Endodermal cell (in vitro differentiated cells): ENCODE results near the gene OST4. TPM values are rescaled to one million over a fixed set of nuclear protein-coding genes. Genes with fewer than 3 reads are reported as not detected.

Source experiments
- DNase-seq: peaks from one replicate; pipeline ENCODE4 v3.0.0-alpha.2; 2017
- H3K27ac ChIP-seq: 2 replicates; pipeline ENCODE4 v1.5.1; 2013; ENCODE audit warnings: mild to moderate bottlenecking, low read depth, low read length, moderate library complexity
- H3K27me3 ChIP-seq: 2 replicates; pipeline ENCODE4 v1.6.1; 2013; ENCODE audit warnings: mild to moderate bottlenecking, low read length, moderate library complexity; ENCODE audit not compliant: insufficient read depth, control insufficient read depth, poor library complexity, severe bottlenecking
- H3K36me3 ChIP-seq: 2 replicates; pipeline ENCODE4 v1.7.0; 2013; ENCODE audit warnings: mild to moderate bottlenecking, low read length, moderate library complexity; ENCODE audit not compliant: control insufficient read depth, insufficient read depth
- H3K4me1 ChIP-seq: one replicate; pipeline ENCODE4 v1.7.0; 2013; ENCODE audit warnings: low read length; ENCODE audit not compliant: control insufficient read depth, insufficient read depth
- H3K4me3 ChIP-seq: 2 replicates; pipeline ENCODE4 v1.5.1; 2013; ENCODE audit warnings: mild to moderate bottlenecking, low read length, moderate library complexity
- H3K9ac ChIP-seq: 2 replicates; pipeline ENCODE4 v1.6.1; 2013; ENCODE audit warnings: mild to moderate bottlenecking, low read length, moderate library complexity; ENCODE audit not compliant: poor library complexity, severe bottlenecking; ENCODE audit errors: extremely low read depth
- H3K9me3 ChIP-seq: 2 replicates; pipeline ENCODE4 v1.6.1; 2013; ENCODE audit warnings: mild to moderate bottlenecking, low read length, moderate library complexity; ENCODE audit not compliant: control insufficient read depth
- H3K27ac Mint-ChIP-seq: 2 replicates; pipeline ENCODE4 v1.8.0; 2020; ENCODE audit warnings: mixed read lengths
- H3K27me3 Mint-ChIP-seq: 2 replicates; pipeline ENCODE4 v1.8.0; 2021; ENCODE audit warnings: mild to moderate bottlenecking, mixed read lengths; ENCODE audit not compliant: insufficient read depth
- H3K36me3 Mint-ChIP-seq: 2 replicates; pipeline ENCODE4 v1.8.0; 2020; ENCODE audit warnings: low read depth, mixed read lengths
- H3K4me1 Mint-ChIP-seq: 2 replicates; pipeline ENCODE4 v1.8.0; 2020; ENCODE audit warnings: mixed read lengths
- H3K4me3 Mint-ChIP-seq: 2 replicates; pipeline ENCODE4 v1.8.0; 2020; ENCODE audit warnings: mild to moderate bottlenecking, moderate library complexity, mixed read lengths
- H3K9me3 Mint-ChIP-seq: 2 replicates; pipeline ENCODE4 v1.8.0; 2020; ENCODE audit warnings: mild to moderate bottlenecking, mixed read lengths
- CTCF ChIP-seq: fragments of 200-600 bp; sonication (generic); conservative IDR thresholded peaks from 2 replicates; pipeline ENCODE4 v1.5.0; 2021; ENCODE audit warnings: antibody characterized with exemption, mild to moderate bottlenecking
- WGBS, 2 experiments: methylation state at CpG; one replicate each; pipeline versions ENCODE4 v1.1.5 to v1.1.7; 2013; ENCODE audit warnings: missing lambda C conversion rate in 2 of 2, mixed read lengths in 1 of 2; ENCODE audit not compliant: insufficient coverage in 1 of 2, insufficient read length in 1 of 2; 5-methylcytosine and 5-hydroxymethylcytosine counted together
- total RNA-seq, 2 donors: library from RNA; stranded (reverse); fragmentation: NEBNext Ultra II Directional in 1 of 2; extraction: Animal tissue kit (Norgen Biotek cat#: 25700) in 1 of 2; gene quantifications; 2 replicates in 1 of 2; 3 replicates in 1 of 2; pipeline ENCODE4 v1.2.1, GENCODE V29; 2021

OST4 gene
- total RNA-seq, 2 donors from 2014 or later = 290 to 311 TPM

GRCh38 chr2:27049422-27050280 is 21.8 kb downstream of the OST4 start:
- H3K36me3 ChIP-seq = peaks cover 8% of the 10 kb centered on the region
- H3K27ac ChIP-seq = no peak overlapping the region
- Mint-ChIP-seq H3K4me1 (peaks cover 24% of the 10 kb centered on the region), H3K27ac (peak overlapping the region; percentile 96), H3K4me3 (peak overlapping the region; percentile 90), H3K27me3 (no peaks in the 10 kb centered on the region), H3K36me3 (peaks cover 14% of the 10 kb centered on the region), H3K9me3 (peaks cover 2% of the 10 kb centered on the region)
- no peaks in the 10 kb centered on the region for H3K9me3 ChIP-seq
- peak; percentile 52 for DNase-seq
- no peaks in the 10 kb centered on the region for H3K27me3 ChIP-seq
- no peak for TF ChIP-seq CTCF
- peak overlapping the region; percentile 49 for H3K9ac ChIP-seq
- peaks cover 11% of the 10 kb centered on the region for H3K4me1 ChIP-seq
- 9 to 14% methylated on average over 29 to 52 of the region's 52 CpGs for WGBS, 2 experiments
- H3K4me3 ChIP-seq = peak overlapping the region; percentile 96

GRCh38 chr2:27042985-27043634 is 28.3 kb downstream of the OST4 start:
- Mint-ChIP-seq H3K9me3 (no peaks in the 10 kb centered on the region), H3K4me1 (no peaks in the 10 kb centered on the region), H3K27ac (no peak overlapping the region), H3K4me3 (no peak overlapping the region), H3K36me3 (peaks cover 37% of the 10 kb centered on the region), H3K27me3 (no peaks in the 10 kb centered on the region)
- no peaks in the 10 kb centered on the region for H3K9me3 ChIP-seq
- H3K9ac ChIP-seq = no peak overlapping the region
- WGBS, 2 experiments = 93 to 95% methylated on average over 7 of the region's 7 CpGs
- H3K27me3 ChIP-seq = no peaks in the 10 kb centered on the region
- H3K4me1 ChIP-seq = no peaks in the 10 kb centered on the region
- TF ChIP-seq CTCF = no peak
- no peak overlapping the region for H3K27ac ChIP-seq
- no peak overlapping the region for H3K4me3 ChIP-seq
- DNase-seq = no peak
- peaks cover 34% of the 10 kb centered on the region for H3K36me3 ChIP-seq

GRCh38 chr2:27042159-27042661 is 29.2 kb downstream of the OST4 start:
- H3K36me3 Mint-ChIP-seq = peaks cover 44% of the 10 kb centered on the region
- Histone ChIP-seq H3K27ac (no peak overlapping the region), H3K9ac (no peak overlapping the region), H3K4me3 (no peak overlapping the region), H3K27me3 (no peaks in the 10 kb centered on the region), H3K4me1 (no peaks in the 10 kb centered on the region), H3K36me3 (peaks cover 43% of the 10 kb centered on the region), H3K9me3 (no peaks in the 10 kb centered on the region)
- no peaks in the 10 kb centered on the region for H3K27me3 Mint-ChIP-seq
- no peaks in the 10 kb centered on the region for H3K4me1 Mint-ChIP-seq
- WGBS, 2 experiments = 93 to 95% methylated on average over 10 of the region's 10 CpGs
- no peak overlapping the region for H3K27ac Mint-ChIP-seq
- TF ChIP-seq CTCF = no peak
- DNase-seq = no peak
- no peaks in the 10 kb centered on the region for H3K9me3 Mint-ChIP-seq
- H3K4me3 Mint-ChIP-seq = no peak overlapping the region
